Measurements from ENCODE around the gene TOR1AIP2. TPM values are rescaled to one million over a fixed set of nuclear protein-coding genes. Genes with fewer than 3 reads are reported as not detected.

TOR1AIP2 gene
- total RNA-seq, 1 experiment from 2014 or later: 100 TPM

DNA sequence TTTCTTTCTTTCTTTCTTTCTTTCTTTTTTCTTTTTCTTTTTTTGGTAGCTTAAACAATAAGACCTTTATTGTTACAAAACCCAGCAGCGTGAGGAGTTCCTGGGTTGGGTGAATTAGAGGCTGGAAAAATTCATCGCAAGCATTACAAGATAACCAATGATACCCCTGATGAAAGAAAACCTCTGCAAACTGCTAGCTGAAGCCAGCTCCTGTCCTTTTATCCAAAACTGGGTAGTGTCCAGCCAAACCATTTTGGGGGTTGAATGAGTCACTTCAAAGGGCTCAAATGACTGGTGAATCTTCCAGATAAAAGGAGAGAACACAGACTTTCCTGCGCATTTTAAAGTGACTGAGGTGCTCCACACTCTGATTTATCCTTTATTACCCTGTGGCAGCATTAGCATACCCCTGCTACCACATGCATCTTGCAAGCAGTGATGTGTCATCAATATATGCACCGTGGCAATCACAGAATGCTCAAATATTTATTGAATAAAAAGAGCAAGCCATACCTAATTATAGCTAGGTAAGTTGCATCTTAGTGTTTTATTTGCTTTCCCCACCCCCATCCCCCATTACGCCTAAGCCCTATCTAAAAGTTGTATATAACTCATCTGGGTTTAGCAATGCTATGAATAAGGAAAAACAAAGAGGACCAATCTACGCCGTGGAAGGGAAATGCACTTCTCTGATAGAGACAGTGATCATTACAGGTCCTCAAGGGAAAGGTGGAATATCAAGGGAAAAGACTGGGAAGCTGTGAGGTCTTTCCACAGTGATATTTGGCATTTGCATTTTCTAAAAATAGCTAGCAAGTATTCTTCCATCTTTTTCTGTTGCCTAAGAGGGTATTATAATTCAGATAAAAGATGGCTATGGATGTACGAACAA lies 44.6 kb upstream of the TOR1AIP2 start:
- no TSS peak for BruUV-seq (replicated peaks)
- CTCF ChIA-PET: no interaction called here
- DNase-seq (ENCODE audit: low spot score): no peak
- Histone ChIP-seq H3K36me3 (ENCODE audit: insufficient read depth, low read length, poor library complexity, severe bottlenecking) (peaks cover 9% of the 10 kb centered on the region), H3K4me3 (ENCODE audit: low read depth, low read length, poor library complexity, severe bottlenecking) (no peak overlapping the region), H3K4me1 (ENCODE audit: insufficient read depth, low read length, poor library complexity, severe bottlenecking) (no peaks in the 10 kb centered on the region), H3K9me3 (ENCODE audit: low read depth, low read length, poor library complexity, severe bottlenecking) (no peaks in the 10 kb centered on the region), H3K27ac (ENCODE audit: low read depth, low read length, poor library complexity, severe bottlenecking) (no peak overlapping the region), H3K27me3 (replicated peaks; ENCODE audit: insufficient read depth, low read depth, low read length, poor library complexity) (no peaks in the 10 kb centered on the region)
- POLR2A ChIA-PET (ENCODE audit: low non-redundant PET): no interaction called here
- intact Hi-C loops (cut with micrococcal nuclease; ENCODE audit: unreplicated experiment): no loop called here
- TF ChIP-seq, protein P1, sequence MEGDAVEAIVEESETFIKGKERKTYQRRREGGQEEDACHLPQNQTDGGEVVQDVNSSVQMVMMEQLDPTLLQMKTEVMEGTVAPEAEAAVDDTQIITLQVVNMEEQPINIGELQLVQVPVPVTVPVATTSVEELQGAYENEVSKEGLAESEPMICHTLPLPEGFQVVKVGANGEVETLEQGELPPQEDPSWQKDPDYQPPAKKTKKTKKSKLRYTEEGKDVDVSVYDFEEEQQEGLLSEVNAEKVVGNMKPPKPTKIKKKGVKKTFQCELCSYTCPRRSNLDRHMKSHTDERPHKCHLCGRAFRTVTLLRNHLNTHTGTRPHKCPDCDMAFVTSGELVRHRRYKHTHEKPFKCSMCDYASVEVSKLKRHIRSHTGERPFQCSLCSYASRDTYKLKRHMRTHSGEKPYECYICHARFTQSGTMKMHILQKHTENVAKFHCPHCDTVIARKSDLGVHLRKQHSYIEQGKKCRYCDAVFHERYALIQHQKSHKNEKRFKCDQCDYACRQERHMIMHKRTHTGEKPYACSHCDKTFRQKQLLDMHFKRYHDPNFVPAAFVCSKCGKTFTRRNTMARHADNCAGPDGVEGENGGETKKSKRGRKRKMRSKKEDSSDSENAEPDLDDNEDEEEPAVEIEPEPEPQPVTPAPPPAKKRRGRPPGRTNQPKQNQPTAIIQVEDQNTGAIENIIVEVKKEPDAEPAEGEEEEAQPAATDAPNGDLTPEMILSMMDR (conservative IDR thresholded peaks at IDR 0.05; ENCODE audit: low read depth, low read length): no peak
- TF ChIP-seq EZH2 (IDR thresholded peaks at IDR 0.05; ENCODE audit: borderline replicate concordance, low read depth, low read length, poor library complexity, severe bottlenecking): no peak

DNA sequence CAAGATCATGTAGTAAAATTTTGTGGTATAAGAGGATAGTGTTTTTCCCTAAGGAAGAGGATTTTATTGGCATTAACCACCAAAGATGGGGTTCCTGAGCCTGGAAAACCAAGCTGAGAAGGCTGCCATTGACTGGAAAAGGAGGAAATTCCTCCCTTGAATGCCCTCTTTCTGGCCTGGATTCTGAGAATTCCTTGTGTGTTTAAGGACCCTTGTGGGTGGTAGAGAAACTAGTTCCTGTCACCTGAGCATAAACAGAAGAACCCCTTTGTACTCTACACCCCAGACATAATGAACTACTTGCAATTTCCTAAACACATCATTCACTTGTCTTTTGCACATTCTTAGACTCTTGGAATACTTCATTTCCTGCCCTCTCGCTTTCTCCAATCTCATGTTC lies 43.9 kb upstream of the TOR1AIP2 start:
- peaks cover 9% of the 10 kb centered on the region for H3K36me3 ChIP-seq (ENCODE audit: insufficient read depth, low read length, poor library complexity, severe bottlenecking)
- no peaks in the 10 kb centered on the region for H3K4me1 ChIP-seq (ENCODE audit: insufficient read depth, low read length, poor library complexity, severe bottlenecking)
- ChIA-PET CTCF (no interaction called here), POLR2A (ENCODE audit: low non-redundant PET) (no interaction called here)
- no peak overlapping the region for H3K4me3 ChIP-seq (ENCODE audit: low read depth, low read length, poor library complexity, severe bottlenecking)
- H3K27ac ChIP-seq (ENCODE audit: low read depth, low read length, poor library complexity, severe bottlenecking): no peak overlapping the region
- no peak for DNase-seq (ENCODE audit: low spot score)
- intact Hi-C loops (cut with micrococcal nuclease; ENCODE audit: unreplicated experiment): no loop called here
- H3K9me3 ChIP-seq (ENCODE audit: low read depth, low read length, poor library complexity, severe bottlenecking): no peaks in the 10 kb centered on the region
- BruUV-seq (replicated peaks): no TSS peak
- no peak for TF ChIP-seq EZH2 (IDR thresholded peaks at IDR 0.05; ENCODE audit: borderline replicate concordance, low read depth, low read length, poor library complexity, severe bottlenecking)
- TF ChIP-seq, protein P1 (conservative IDR thresholded peaks at IDR 0.05; ENCODE audit: low read depth, low read length): no peak
- H3K27me3 ChIP-seq (replicated peaks; ENCODE audit: insufficient read depth, low read depth, low read length, poor library complexity): no peaks in the 10 kb centered on the region

DNA sequence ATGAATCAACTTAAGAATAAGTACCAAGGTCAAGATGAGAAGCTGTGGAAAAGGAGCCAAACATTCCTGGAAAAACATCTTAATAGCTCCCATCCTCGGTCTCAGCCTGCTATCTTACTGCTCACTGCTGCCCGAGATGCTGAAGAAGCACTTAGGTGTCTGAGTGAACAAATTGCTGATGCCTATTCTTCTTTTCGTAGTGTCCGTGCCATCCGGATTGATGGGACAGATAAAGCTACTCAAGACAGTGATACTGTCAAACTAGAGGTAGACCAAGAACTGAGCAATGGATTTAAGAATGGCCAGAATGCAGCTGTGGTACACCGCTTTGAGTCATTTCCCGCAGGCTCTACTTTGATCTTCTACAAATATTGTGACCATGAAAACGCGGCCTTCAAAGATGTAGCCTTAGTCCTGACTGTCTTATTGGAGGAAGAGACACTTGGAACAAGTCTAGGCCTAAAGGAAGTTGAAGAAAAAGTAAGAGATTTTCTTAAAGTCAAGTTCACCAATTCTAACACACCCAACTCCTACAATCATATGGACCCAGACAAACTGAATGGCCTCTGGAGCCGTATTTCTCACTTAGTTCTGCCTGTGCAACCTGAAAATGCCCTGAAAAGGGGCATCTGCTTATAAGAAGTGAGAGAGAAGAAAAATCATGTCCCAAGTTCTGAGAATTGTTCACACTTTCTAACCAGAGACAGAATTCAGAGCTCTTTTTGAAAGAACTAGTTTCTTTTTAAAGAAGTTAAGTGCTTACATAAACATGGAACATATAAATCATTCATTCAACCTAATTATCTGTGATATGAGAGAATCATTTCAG lies 40.2 kb upstream of the TOR1AIP2 start:
- ChIA-PET POLR2A (ENCODE audit: low non-redundant PET) (no interaction called here), CTCF (interaction anchor here (0.6 kb wide), 1 partner anchor 1754 kb away, joined by 3 read pairs; no protein-coding TSS in a partner anchor)
- H3K27ac ChIP-seq (ENCODE audit: low read depth, low read length, poor library complexity, severe bottlenecking): no peak overlapping the region
- DNase-seq (ENCODE audit: low spot score): no peak
- peaks cover 17% of the 10 kb centered on the region for H3K36me3 ChIP-seq (ENCODE audit: insufficient read depth, low read length, poor library complexity, severe bottlenecking)
- no TSS peak for BruUV-seq (replicated peaks)
- H3K27me3 ChIP-seq (replicated peaks; ENCODE audit: insufficient read depth, low read depth, low read length, poor library complexity): no peaks in the 10 kb centered on the region
- H3K4me1 ChIP-seq (ENCODE audit: insufficient read depth, low read length, poor library complexity, severe bottlenecking): no peaks in the 10 kb centered on the region
- H3K9me3 ChIP-seq (ENCODE audit: low read depth, low read length, poor library complexity, severe bottlenecking): no peaks in the 10 kb centered on the region
- TF ChIP-seq EZH2 (IDR thresholded peaks at IDR 0.05; ENCODE audit: borderline replicate concordance, low read depth, low read length, poor library complexity, severe bottlenecking): no peak
- TF ChIP-seq, protein P1 (conservative IDR thresholded peaks at IDR 0.05; ENCODE audit: low read depth, low read length): no peak
- intact Hi-C loops (cut with micrococcal nuclease; ENCODE audit: unreplicated experiment): no loop called here
- H3K4me3 ChIP-seq (ENCODE audit: low read depth, low read length, poor library complexity, severe bottlenecking): no peak overlapping the region

Data from A673 (cell line).